ENCODE data around the gene P4HA1. TPM values are rescaled to one million over a fixed set of nuclear protein-coding genes. Genes with fewer than 3 reads are reported as not detected.

Gene P4HA1
- total RNA-seq, 1 donor from 2014 or later = 28.9 TPM

GRCh38 chr10:72981882-72982529 is 114.7 kb downstream of the P4HA1 start:
- intact Hi-C loops (cut with micrococcal nuclease) = no loop called here

- intact Hi-C loops (cut with micrococcal nuclease) = no loop called here
Measured at GRCh38 chr10:72981028-72981881, 115.4 kb downstream of the P4HA1 start.

- intact Hi-C loops (cut with micrococcal nuclease) = no loop called here
Measured at GRCh38 chr10:72980348-72980747, 116.3 kb downstream of the P4HA1 start.

GRCh38 chr10:72979709-72980108 is 117.0 kb downstream of the P4HA1 start:
- intact Hi-C loops (cut with micrococcal nuclease) = no loop called here

- intact Hi-C loops (cut with micrococcal nuclease) = no loop called here
Measured at GRCh38 chr10:72976886-72977285, 119.8 kb downstream of the P4HA1 start.

Other genes with a start within 250 kb of the P4HA1 start
- not detected in 2 replicates for gene OIT3, start 203.1 kb downstream of the P4HA1 start, total RNA-seq
- gene PLA2G12B, start 142.1 kb downstream of the P4HA1 start, total RNA-seq = not detected in 2 replicates
- 0.42 and 0.68 TPM in 2 replicates for gene NUDT13, start 13.6 kb upstream of the P4HA1 start, total RNA-seq
- gene ECD, start 71.1 kb upstream of the P4HA1 start, total RNA-seq = 34.5 and 35.0 TPM in 2 replicates
- 12.4 and 14.7 TPM in 2 replicates for gene FAM149B1, start 71.3 kb upstream of the P4HA1 start, total RNA-seq
- gene DNAJC9, start 150.4 kb upstream of the P4HA1 start, total RNA-seq = 47.2 and 47.6 TPM in 2 replicates
- 94.6 and 109 TPM in 2 replicates for gene MRPS16, start 155.8 kb upstream of the P4HA1 start, total RNA-seq